OCI-M1 (cell line): ENCODE results near the gene PRCD.

Experiments
- DNase-seq: peaks from one replicate; lab custom pipeline; 2025; lab: John Stamatoyannopoulos, UW

PRCD gene

GRCh38 chr17:76540381-76541300 is 797 bp downstream of the PRCD start:
- peak; percentile 94 for DNase-seq

- DNase-seq: no peak
These were observed 2.1 kb downstream of the PRCD start for GRCh38 chr17:76541739-76542454.

GRCh38 chr17:76542566-76542971 is 2.7 kb downstream of the PRCD start:
- no peak for DNase-seq

- DNase-seq: no peak
These were observed 3.1 kb downstream of the PRCD start for GRCh38 chr17:76542984-76543383.

GRCh38 chr17:76543482-76543825 is 3.6 kb downstream of the PRCD start:
- DNase-seq: no peak

GRCh38 chr17:76543826-76544545 is 4.1 kb downstream of the PRCD start:
- no peak for DNase-seq

GRCh38 chr17:76544546-76545365 is 4.9 kb downstream of the PRCD start:
- DNase-seq: no peak

GRCh38 chr17:76545918-76546555 is 6.2 kb downstream of the PRCD start:
- no peak for DNase-seq

- no peak for DNase-seq
These were observed 6.8 kb downstream of the PRCD start for GRCh38 chr17:76546556-76547182.

- peak; percentile 77 for DNase-seq
These were observed 7.4 kb downstream of the PRCD start for GRCh38 chr17:76547183-76547641.

- DNase-seq: no peak
These were observed 7.9 kb downstream of the PRCD start for GRCh38 chr17:76547642-76548202.

GRCh38 chr17:76548378-76549214 is 8.8 kb downstream of the PRCD start:
- no peak for DNase-seq

- no peak for DNase-seq
These were observed 9.3 kb downstream of the PRCD start for GRCh38 chr17:76549215-76549518.

GRCh38 chr17:76549539-76549938 is 9.7 kb downstream of the PRCD start:
- no peak for DNase-seq

GRCh38 chr17:76550712-76551615 is 11.1 kb downstream of the PRCD start:
- no peak for DNase-seq

- no peak for DNase-seq
These were observed 11.8 kb downstream of the PRCD start for GRCh38 chr17:76551685-76552084.

GRCh38 chr17:76553178-76553908 is 13.5 kb downstream of the PRCD start:
- no peak for DNase-seq

- DNase-seq: no peak
These were observed 14.3 kb downstream of the PRCD start for GRCh38 chr17:76554131-76554530.
